ENCODE measurements around the gene PABPC1L. TPM values are rescaled to one million over a fixed set of nuclear protein-coding genes. Genes with fewer than 3 reads are reported as not detected.

The PABPC1L gene
- total RNA-seq, 2 donors from 2014 or later = 11.5 to 36.3 TPM

GRCh38 chr20:44945261-44945660 is 35.4 kb downstream of the PABPC1L start:
- H3K9me3 ChIP-seq = no peaks in the 10 kb centered on the region
- H3K27me3 ChIP-seq = no peaks in the 10 kb centered on the region
- no peak overlapping the region for H3K4me3 ChIP-seq
- intact Hi-C loops (cut with DNase I) = no loop called here
- DNase-seq = no peak
- TF ChIP-seq CTCF (IDR thresholded peaks at IDR 0.05) = no peak
- no peak overlapping the region for H3K9ac ChIP-seq (ENCODE audit: low read depth in 2 of 2, low read length in 2 of 2)
- no peak overlapping the region for H3K27ac ChIP-seq
- no peaks in the 10 kb centered on the region for H3K4me1 ChIP-seq
- peaks cover 21% of the 10 kb centered on the region for H3K36me3 ChIP-seq

- TF ChIP-seq CTCF (IDR thresholded peaks at IDR 0.05) = no peak
- Histone ChIP-seq H3K9ac (ENCODE audit: low read depth in 2 of 2, low read length in 2 of 2) (no peak overlapping the region), H3K27me3 (no peaks in the 10 kb centered on the region), H3K9me3 (no peaks in the 10 kb centered on the region), H3K36me3 (peaks cover 21% of the 10 kb centered on the region), H3K4me1 (no peaks in the 10 kb centered on the region), H3K27ac (no peak overlapping the region), H3K4me3 (no peak overlapping the region)
- DNase-seq = no peak
- intact Hi-C loops (cut with DNase I) = no loop called here
These were observed 36.5 kb downstream of the PABPC1L start for GRCh38 chr20:44946271-44946852.

GRCh38 chr20:44948107-44948506 is 38.2 kb downstream of the PABPC1L start:
- H3K4me3 ChIP-seq = no peak overlapping the region
- no peak for DNase-seq
- no peaks in the 10 kb centered on the region for H3K27me3 ChIP-seq
- peaks cover 14% of the 10 kb centered on the region for H3K36me3 ChIP-seq
- no peaks in the 10 kb centered on the region for H3K9me3 ChIP-seq
- no peak overlapping the region for H3K27ac ChIP-seq
- no peak for TF ChIP-seq CTCF (IDR thresholded peaks at IDR 0.05)
- no peak overlapping the region for H3K9ac ChIP-seq (ENCODE audit: low read depth in 2 of 2, low read length in 2 of 2)
- no peaks in the 10 kb centered on the region for H3K4me1 ChIP-seq
- intact Hi-C loops (cut with DNase I) = no loop called here

GRCh38 chr20:44948513-44948912 is 38.7 kb downstream of the PABPC1L start:
- Histone ChIP-seq H3K4me3 (no peak overlapping the region), H3K27me3 (no peaks in the 10 kb centered on the region), H3K27ac (no peak overlapping the region), H3K9me3 (no peaks in the 10 kb centered on the region), H3K9ac (ENCODE audit: low read depth in 2 of 2, low read length in 2 of 2) (no peak overlapping the region), H3K36me3 (peaks cover 13% of the 10 kb centered on the region), H3K4me1 (no peaks in the 10 kb centered on the region)
- intact Hi-C loops (cut with DNase I) = no loop called here
- DNase-seq = no peak
- TF ChIP-seq CTCF (IDR thresholded peaks at IDR 0.05) = no peak

- intact Hi-C loops (cut with DNase I) = loop anchor here (10.0 kb wide), 1 partner anchor 56 kb away; no protein-coding TSS in a partner anchor
- no peaks in the 10 kb centered on the region for H3K27me3 ChIP-seq
- no peak overlapping the region for H3K27ac ChIP-seq
- H3K4me3 ChIP-seq = no peak overlapping the region
- H3K9me3 ChIP-seq = no peaks in the 10 kb centered on the region
- no peak overlapping the region for H3K9ac ChIP-seq (ENCODE audit: low read depth in 2 of 2, low read length in 2 of 2)
- TF ChIP-seq CTCF (IDR thresholded peaks at IDR 0.05) = no peak
- H3K36me3 ChIP-seq = peaks cover 11% of the 10 kb centered on the region
- no peaks in the 10 kb centered on the region for H3K4me1 ChIP-seq
- no peak for DNase-seq
These were observed 40.5 kb downstream of the PABPC1L start for GRCh38 chr20:44950368-44950767.

Measured in colonic mucosa (tissue), 4 donors.